ENCODE results near the gene RPL11.
"Not testable (repeated sequence)": the region's sequence is repeated elsewhere in the genome, so short reads cannot be mapped to it uniquely, and the experiment has no call there.

DNA sequence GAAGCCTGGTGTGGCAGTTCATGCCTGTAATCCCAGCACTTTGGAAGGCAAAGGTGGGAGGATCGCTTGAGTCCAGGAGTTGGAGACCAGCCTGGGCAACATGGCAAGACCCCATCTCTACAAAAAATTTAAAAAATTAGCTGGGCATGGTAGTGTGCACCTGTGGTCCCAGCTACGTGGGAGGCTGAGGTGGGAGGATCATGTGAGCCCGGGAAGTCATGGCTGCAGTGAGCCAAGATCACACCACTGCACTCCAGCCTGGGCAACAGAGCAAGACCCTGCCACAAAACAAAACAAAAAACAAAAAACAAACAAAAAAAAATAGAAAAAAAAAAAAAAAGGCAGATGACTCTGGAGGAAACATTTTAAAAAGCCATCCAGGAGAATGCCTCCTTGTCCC is 3.9 kb upstream of the RPL11 start:
- TF ChIP-seq, protein P1, sequence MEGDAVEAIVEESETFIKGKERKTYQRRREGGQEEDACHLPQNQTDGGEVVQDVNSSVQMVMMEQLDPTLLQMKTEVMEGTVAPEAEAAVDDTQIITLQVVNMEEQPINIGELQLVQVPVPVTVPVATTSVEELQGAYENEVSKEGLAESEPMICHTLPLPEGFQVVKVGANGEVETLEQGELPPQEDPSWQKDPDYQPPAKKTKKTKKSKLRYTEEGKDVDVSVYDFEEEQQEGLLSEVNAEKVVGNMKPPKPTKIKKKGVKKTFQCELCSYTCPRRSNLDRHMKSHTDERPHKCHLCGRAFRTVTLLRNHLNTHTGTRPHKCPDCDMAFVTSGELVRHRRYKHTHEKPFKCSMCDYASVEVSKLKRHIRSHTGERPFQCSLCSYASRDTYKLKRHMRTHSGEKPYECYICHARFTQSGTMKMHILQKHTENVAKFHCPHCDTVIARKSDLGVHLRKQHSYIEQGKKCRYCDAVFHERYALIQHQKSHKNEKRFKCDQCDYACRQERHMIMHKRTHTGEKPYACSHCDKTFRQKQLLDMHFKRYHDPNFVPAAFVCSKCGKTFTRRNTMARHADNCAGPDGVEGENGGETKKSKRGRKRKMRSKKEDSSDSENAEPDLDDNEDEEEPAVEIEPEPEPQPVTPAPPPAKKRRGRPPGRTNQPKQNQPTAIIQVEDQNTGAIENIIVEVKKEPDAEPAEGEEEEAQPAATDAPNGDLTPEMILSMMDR (IDR thresholded peaks at IDR 0.05) = not testable (repeated sequence)
- not testable (repeated sequence) for TF ChIP-seq POLR2AphosphoS5, POLR2A, EP300 (IDR thresholded peaks at IDR 0.05)
